Measurements from ENCODE around the gene FOXP1. TPM values are rescaled to one million over a fixed set of nuclear protein-coding genes. Genes with fewer than 3 reads are reported as not detected.

Gene FOXP1
- total and polyA plus RNA-seq, 2 experiments from 2014 or later, result 37.4 to 59.9 TPM

- H2AFZ ChIP-seq, result no peak overlapping the region
- H4K20me1 ChIP-seq (ENCODE audit: insufficient read depth), result no peaks in the 10 kb centered on the region
- H3K4me1 ChIP-seq (ENCODE audit: insufficient read depth), result peaks cover 30% of the 10 kb centered on the region
- in situ Hi-C loops (cut with MboI), result no loop called here
- peaks cover 15% of the 10 kb centered on the region for H3K79me2 ChIP-seq (ENCODE audit: insufficient read depth)
- H3K27ac ChIP-seq, result no peak overlapping the region
- H3K4me3 ChIP-seq, result no peak overlapping the region
- peaks cover 31% of the 10 kb centered on the region for H3F3A ChIP-seq (ENCODE audit: insufficient read depth)
- no peaks in the 10 kb centered on the region for H3K27me3 ChIP-seq (replicated peaks; ENCODE audit: insufficient read depth)
- no peak for TF ChIP-seq EZH2phosphoT487 (IDR thresholded peaks at IDR 0.05; ENCODE audit: insufficient read depth, low read depth)
- TF ChIP-seq EZH2 (IDR thresholded peaks at IDR 0.05; ENCODE audit: insufficient read depth, poor library complexity, severe bottlenecking), result no peak
- no peak overlapping the region for H3K9ac ChIP-seq
- no peak for DNase-seq
- H3K36me3 ChIP-seq (ENCODE audit: low read depth), result no peaks in the 10 kb centered on the region
- no peaks in the 10 kb centered on the region for H3K9me3 ChIP-seq (ENCODE audit: low read depth)
- 96 to 98% methylated on average over 17 of the region's 17 CpGs for WGBS, 2 experiments (ENCODE audit: low coverage in 1 of 2, low lambda C conversion rate in 2 of 2, missing lambda C conversion rate in 2 of 2)
- H3K9me2 ChIP-seq (ENCODE audit: insufficient read depth), result no peaks in the 10 kb centered on the region
- H3K4me2 ChIP-seq (ENCODE audit: unreplicated experiment), result no peak overlapping the region
Observed at GRCh38 chr3:71307991-71308697, 275.4 kb downstream of the FOXP1 start.

GRCh38 chr3:71305231-71306206 lies 278.0 kb downstream of the FOXP1 start:
- 69 to 71% methylated on average over 21 of the region's 21 CpGs for WGBS, 2 experiments (ENCODE audit: low coverage in 1 of 2, low lambda C conversion rate in 2 of 2, missing lambda C conversion rate in 2 of 2)
- H3K9ac ChIP-seq, result no peak overlapping the region
- H3K9me3 ChIP-seq (ENCODE audit: low read depth), result no peaks in the 10 kb centered on the region
- H3K4me3 ChIP-seq, result no peak overlapping the region
- H3K79me2 ChIP-seq (ENCODE audit: insufficient read depth), result peaks cover 29% of the 10 kb centered on the region
- no peaks in the 10 kb centered on the region for H3K27me3 ChIP-seq (replicated peaks; ENCODE audit: insufficient read depth)
- H3K36me3 ChIP-seq (ENCODE audit: low read depth), result no peaks in the 10 kb centered on the region
- H3F3A ChIP-seq (ENCODE audit: insufficient read depth), result peaks cover 17% of the 10 kb centered on the region
- no peak for DNase-seq
- H3K9me2 ChIP-seq (ENCODE audit: insufficient read depth), result no peaks in the 10 kb centered on the region
- no peak overlapping the region for H3K27ac ChIP-seq
- H3K4me2 ChIP-seq (ENCODE audit: unreplicated experiment), result peak overlapping the region; percentile 27
- TF ChIP-seq EZH2phosphoT487 (IDR thresholded peaks at IDR 0.05; ENCODE audit: insufficient read depth, low read depth), result no peak
- no peak for TF ChIP-seq EZH2 (IDR thresholded peaks at IDR 0.05; ENCODE audit: insufficient read depth, poor library complexity, severe bottlenecking)
- peaks cover 18% of the 10 kb centered on the region for H3K4me1 ChIP-seq (ENCODE audit: insufficient read depth)
- H4K20me1 ChIP-seq (ENCODE audit: insufficient read depth), result no peaks in the 10 kb centered on the region
- in situ Hi-C loops (cut with MboI), result no loop called here
- H2AFZ ChIP-seq, result peak overlapping the region; percentile 28; the same call in 1 of the 2 replicates

- H3K4me2 ChIP-seq (ENCODE audit: unreplicated experiment), result peak overlapping the region; percentile 27
- no peak overlapping the region for H3K27ac ChIP-seq
- H3K36me3 ChIP-seq (ENCODE audit: low read depth), result no peaks in the 10 kb centered on the region
- DNase-seq, result peak; percentile 22
- H3F3A ChIP-seq (ENCODE audit: insufficient read depth), result peaks cover 9% of the 10 kb centered on the region
- H3K4me1 ChIP-seq (ENCODE audit: insufficient read depth), result peaks cover 10% of the 10 kb centered on the region
- 88 to 91% methylated on average over 3 of the region's 3 CpGs for WGBS, 2 experiments (ENCODE audit: low coverage in 1 of 2, low lambda C conversion rate in 2 of 2, missing lambda C conversion rate in 2 of 2)
- no peak for TF ChIP-seq EZH2 (IDR thresholded peaks at IDR 0.05; ENCODE audit: insufficient read depth, poor library complexity, severe bottlenecking)
- no peak for TF ChIP-seq EZH2phosphoT487 (IDR thresholded peaks at IDR 0.05; ENCODE audit: insufficient read depth, low read depth)
- no peaks in the 10 kb centered on the region for H4K20me1 ChIP-seq (ENCODE audit: insufficient read depth)
- H3K9ac ChIP-seq, result no peak overlapping the region
- H2AFZ ChIP-seq, result peak overlapping the region; percentile 28; the same call in 1 of the 2 replicates
- no peaks in the 10 kb centered on the region for H3K9me2 ChIP-seq (ENCODE audit: insufficient read depth)
- peaks cover 29% of the 10 kb centered on the region for H3K79me2 ChIP-seq (ENCODE audit: insufficient read depth)
- no peak overlapping the region for H3K4me3 ChIP-seq
- H3K9me3 ChIP-seq (ENCODE audit: low read depth), result no peaks in the 10 kb centered on the region
- H3K27me3 ChIP-seq (replicated peaks; ENCODE audit: insufficient read depth), result no peaks in the 10 kb centered on the region
- in situ Hi-C loops (cut with MboI), result no loop called here
Observed at GRCh38 chr3:71304684-71305083, 278.8 kb downstream of the FOXP1 start.

- no peak overlapping the region for H2AFZ ChIP-seq
- no peak overlapping the region for H3K27ac ChIP-seq
- H3K27me3 ChIP-seq (replicated peaks; ENCODE audit: insufficient read depth), result no peaks in the 10 kb centered on the region
- in situ Hi-C loops (cut with MboI), result no loop called here
- no peak overlapping the region for H3K9ac ChIP-seq
- no peak for TF ChIP-seq EZH2 (IDR thresholded peaks at IDR 0.05; ENCODE audit: insufficient read depth, poor library complexity, severe bottlenecking)
- TF ChIP-seq EZH2phosphoT487 (IDR thresholded peaks at IDR 0.05; ENCODE audit: insufficient read depth, low read depth), result no peak
- H3K36me3 ChIP-seq (ENCODE audit: low read depth), result no peaks in the 10 kb centered on the region
- H3F3A ChIP-seq (ENCODE audit: insufficient read depth), result peaks cover 4% of the 10 kb centered on the region; the same call in 1 of the 2 replicates
- H3K4me3 ChIP-seq, result no peak overlapping the region
- H3K4me1 ChIP-seq (ENCODE audit: insufficient read depth), result peaks cover 5% of the 10 kb centered on the region
- H3K9me3 ChIP-seq (ENCODE audit: low read depth), result no peaks in the 10 kb centered on the region
- no peak for DNase-seq
- WGBS, 2 experiments (ENCODE audit: low coverage in 1 of 2, low lambda C conversion rate in 2 of 2, missing lambda C conversion rate in 2 of 2), result 96 to 98% methylated on average over 3 of the region's 3 CpGs
- no peaks in the 10 kb centered on the region for H4K20me1 ChIP-seq (ENCODE audit: insufficient read depth)
- no peaks in the 10 kb centered on the region for H3K9me2 ChIP-seq (ENCODE audit: insufficient read depth)
- peaks cover 29% of the 10 kb centered on the region for H3K79me2 ChIP-seq (ENCODE audit: insufficient read depth)
- H3K4me2 ChIP-seq (ENCODE audit: unreplicated experiment), result no peak overlapping the region
Observed at GRCh38 chr3:71304247-71304646, 279.3 kb downstream of the FOXP1 start.
